Left hindlimb (tissue), 1 donor: ENCODE data around the gene SYPL1.

ENCODE experiments used
- DNase-seq: peaks from one replicate; pipeline ENCODE4 v3.0.0-alpha.2; 2018

The SYPL1 gene

DNA sequence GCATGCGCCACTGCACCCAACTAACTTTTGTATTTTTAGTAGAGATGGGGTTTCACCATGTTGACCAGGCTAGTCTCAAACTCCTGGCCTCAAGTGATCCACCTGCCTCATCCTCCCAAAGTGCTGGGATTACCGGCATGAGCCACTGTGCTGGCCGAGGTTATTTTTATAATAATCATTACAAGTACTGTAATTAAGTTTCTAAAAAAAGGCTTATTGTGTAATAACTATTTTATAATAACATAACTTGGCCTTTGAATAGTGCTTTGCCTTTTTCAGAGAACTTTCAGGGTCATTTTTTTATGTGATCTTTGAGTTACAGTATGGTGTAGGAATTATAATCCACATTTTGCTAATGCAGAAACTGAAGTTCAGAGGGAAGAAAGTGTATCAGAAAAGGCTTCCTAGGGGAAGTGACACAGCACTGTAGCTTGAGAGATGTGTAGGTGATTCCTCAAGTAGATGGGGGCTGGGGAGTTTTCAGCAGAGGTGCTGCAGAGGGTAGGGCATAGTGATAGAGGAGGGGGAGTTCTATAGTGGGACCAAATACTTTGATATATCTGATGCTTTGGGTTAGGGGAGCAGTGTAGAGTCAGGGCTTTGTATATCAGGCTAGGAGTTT is 9.2 kb upstream of the SYPL1 start:
- DNase-seq: no peak

DNA sequence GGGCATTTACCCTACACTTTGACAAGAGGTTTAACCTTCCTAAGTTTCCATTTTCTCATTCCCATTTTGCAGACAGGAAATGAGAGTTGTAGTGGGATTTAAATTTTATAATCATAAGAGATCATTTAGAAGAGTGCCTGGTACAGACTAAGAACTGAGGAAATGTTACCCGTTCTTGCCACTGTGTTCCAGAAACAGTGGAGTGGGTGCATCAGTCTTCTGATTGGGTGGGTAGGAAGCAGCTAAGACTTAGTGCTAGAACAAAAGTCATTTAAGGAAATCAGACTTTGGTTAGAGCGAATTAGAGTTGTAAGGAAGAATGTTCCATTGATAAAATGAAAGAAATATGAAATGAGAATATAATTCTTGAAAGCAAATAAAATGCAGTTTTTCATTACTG is 8.4 kb upstream of the SYPL1 start:
- no peak for DNase-seq

DNA sequence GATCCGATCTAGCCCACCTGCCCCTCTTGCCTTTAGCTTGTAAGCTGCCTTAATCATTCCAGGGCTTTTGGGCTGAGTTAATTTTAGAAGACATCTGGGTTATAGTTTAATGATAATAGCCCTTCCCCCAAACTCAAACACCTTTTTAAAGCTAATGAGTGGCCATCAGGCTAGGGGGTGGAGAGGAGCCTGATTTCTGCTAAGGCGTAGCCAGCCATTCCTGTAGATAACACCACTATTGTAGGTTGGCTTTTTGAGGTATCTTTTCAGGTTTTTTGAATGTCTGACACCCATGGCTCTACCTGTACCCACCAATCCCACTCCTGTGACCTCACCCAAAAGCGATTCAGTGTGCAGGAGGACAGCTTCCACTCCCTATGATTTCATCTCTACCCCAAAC is 7.6 kb upstream of the SYPL1 start:
- DNase-seq: no peak

DNA sequence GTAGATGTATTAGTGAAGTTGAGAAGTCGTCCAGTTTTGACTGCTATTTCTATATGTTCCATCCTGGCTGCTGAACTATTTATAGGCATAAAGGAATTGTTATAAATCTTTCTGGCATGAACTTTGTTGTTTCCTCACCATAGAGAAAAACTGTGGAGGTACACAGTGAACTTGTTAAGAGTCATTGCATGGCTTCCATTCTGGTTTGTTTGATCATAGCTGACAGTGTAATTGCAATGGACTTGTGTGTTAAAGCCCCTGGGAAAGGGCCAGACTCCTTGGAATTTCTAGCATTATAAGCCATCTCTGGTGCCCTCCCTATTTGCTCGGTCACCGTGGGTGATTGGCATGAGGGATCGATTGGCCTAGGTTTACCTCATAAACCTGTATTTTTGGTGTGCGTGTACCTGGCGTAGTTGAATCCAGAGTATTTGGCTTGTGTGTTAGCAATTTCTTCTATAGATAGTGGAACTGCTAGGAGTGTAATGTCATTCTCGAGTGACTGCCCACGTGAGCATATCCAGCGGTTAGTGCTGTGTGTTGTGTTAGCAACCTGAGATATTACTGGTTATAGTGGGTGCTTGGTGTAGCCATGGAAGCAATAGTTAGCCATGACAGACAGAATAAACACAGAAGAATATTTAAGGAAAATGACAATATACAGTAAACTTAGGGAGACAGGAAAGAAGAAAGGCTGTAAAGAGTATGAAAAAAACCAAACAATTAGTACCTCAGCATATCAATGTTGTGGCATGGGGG is 5.9 kb upstream of the SYPL1 start:
- DNase-seq: no peak

DNA sequence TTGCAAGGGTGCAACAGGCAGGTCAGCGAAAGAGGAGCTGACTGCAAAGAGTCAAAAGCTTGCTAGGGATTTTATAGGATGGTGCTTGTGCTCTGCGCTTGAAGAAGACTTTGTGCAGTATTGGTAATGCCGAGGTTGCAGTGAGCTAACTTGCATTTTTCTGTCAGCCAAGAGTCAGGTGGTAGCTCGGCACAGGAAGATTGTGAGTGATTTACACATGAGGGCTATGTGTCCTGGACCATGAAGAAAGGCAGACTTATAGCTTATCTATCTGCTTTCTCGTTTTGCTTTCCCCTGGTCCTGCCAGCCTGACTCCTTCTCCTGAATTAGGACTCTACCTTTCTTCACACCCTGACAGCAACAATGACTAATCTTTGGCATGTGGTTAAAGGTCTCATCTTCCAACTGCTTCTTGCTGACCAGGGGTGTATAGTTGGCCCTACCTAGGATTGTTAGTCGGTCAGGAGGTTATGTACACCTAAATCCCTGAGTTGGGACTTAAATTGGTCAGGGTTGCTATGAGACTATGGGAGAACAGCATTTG is 4.1 kb upstream of the SYPL1 start:
- DNase-seq: no peak

DNA sequence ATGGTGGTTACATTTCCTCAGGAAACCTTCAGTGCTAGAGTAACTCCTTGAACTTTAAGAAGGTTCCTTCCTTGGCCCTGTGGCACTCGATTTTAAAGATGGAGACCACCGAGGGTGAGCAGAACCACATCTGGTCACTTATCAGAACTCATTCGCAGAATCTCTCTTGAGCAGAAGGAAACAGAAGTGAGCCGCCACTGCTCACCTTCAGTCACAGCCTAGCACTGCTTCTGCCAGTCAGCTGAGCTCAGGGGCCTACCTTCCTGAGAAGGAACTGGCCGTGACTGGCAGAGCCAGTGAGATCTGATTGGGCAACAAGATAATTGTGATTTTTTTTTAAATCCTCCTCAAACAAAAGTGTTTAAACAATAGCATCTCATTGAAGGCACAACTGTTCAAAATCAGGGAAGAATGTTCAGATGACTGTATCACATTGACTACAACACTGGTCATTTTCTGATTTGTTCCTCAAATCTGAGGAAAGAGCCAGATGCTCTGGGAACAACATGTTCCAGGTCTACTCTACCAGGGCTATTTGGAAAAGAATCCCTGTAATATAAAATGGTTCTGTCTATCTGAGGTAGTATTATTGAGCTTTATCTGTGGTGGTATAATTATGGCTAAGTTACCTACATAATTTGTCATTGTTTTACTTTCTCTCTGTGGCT is 2.7 kb upstream of the SYPL1 start:
- no peak for DNase-seq

DNA sequence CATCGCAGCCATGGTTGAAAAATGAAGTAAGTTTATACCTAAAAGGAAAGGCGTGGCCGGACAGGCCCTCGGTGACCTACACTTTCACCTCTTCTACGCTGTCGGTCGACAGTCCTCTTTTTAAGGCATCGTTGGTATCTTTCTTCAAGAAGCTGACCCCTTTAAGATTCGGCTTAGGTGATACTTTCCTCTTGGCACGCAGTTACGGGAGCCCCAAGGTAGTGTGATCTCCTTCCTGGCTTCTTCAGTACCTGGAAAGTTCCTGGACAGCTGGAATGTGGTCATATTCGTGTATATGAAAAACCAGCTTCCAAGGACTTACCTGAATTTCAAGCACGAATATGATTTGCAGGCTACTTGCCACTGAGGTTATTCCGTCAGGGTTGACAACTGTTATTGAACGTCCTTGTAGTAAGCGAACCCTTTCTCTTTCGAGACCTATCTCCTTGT is 885 bp upstream of the SYPL1 start:
- no peak for DNase-seq

DNA sequence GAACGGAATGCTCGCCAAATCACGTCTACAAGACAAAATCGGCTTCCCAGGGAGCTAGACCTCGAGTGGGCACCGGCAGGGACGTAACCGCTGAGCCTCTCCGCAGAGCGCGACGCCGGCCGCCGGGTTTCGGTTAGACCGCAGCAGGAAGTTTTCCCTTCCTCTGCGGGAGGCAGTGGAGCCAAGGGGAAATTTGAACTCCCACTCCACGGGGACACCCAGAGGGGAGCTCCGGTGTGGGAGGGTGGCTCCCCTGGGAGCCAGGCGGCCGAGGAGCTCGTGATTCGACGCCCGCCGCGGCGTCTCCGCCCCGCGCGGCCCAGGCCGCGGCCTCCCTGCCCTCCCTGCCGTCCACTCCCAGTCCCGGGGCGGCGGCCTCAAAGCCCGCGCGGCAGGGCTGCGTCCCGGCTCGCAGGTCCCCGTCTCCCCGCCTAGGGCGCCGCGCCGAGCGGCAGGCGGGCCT is 426 bp downstream of the SYPL1 start:
- DNase-seq: no peak

DNA sequence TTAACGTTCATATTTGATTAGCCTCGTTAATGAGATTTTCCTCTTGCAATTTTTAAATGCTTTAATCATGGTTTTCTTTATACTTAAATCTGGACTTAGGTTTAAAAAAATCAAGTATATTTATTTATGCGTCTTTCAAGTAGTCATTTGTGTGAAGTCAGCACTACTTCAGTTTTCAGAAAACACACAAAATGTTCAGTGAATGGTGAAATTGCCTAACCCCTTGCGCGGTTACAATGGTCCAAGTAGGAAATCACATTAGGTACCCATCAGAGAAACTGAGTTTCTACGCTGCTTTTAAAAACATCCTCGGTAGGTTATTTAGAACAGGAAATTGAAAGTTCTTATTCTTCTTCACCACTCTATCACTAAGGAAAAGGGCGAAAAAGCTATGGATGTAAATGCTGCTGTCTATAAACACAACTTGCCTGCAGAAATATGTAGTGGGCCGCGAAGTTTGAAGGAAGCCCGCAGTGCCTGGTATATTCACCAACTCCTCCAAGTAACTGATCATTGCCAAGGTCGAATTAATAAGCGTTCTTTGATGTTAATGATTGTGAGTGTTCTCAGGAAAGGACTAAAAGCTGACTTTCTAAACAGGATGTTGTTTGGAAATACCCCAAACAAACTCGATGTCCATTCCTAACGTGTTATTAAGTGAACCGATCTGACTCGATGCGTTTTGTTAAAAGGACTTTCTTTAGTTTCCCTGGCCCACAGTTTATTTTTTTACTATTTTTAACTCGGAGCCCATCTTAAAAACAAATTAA is 1.0 kb downstream of the SYPL1 start:
- no peak for DNase-seq

DNA sequence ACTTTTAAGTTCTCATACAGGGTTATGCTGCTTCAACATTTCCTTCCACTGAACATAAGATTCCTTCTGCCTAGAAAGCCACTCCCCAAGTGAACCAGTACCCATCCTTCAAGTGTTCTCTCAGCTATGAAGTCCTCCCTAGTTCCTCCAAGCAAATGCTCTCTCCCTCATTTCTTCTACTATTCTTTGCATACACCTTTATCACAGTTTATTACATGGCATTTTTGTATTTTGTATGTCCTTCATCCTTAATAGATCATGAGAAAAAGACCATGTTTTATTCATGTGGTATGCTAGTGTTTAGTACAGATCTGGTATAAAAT is 1.9 kb downstream of the SYPL1 start:
- DNase-seq: no peak

DNA sequence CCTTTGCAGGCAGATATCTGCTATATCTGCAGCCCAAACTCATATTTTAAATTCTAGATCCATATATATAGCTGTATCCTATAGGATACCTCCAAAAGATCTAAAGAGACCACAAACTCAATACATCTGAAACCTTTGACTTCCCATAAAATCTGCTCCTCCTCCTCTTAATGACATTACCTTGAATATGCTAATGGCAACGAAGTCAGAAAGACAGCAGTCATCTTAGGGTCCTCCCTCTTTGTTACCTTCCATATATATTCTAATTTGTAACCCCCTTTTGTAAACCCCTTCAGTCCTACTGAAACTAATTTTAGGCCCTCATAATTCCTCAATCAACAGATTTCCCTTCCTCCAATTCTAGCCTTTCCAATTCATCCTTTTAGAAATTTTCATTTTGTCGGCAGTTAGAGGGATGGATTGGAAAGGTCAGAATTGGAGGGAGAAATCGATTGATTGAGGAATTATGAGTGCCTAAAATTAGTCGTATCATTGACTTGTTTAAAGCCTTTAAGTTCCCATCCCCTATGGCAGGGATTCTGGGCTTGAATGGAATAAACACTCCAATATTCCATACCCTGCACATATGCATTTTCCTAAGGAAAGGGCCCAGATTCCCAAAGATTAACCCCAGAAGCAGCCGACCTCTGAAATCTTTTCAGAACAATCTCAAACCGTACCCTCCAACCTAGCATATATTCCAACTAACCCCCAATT is 2.4 kb downstream of the SYPL1 start:
- DNase-seq: no peak

DNA sequence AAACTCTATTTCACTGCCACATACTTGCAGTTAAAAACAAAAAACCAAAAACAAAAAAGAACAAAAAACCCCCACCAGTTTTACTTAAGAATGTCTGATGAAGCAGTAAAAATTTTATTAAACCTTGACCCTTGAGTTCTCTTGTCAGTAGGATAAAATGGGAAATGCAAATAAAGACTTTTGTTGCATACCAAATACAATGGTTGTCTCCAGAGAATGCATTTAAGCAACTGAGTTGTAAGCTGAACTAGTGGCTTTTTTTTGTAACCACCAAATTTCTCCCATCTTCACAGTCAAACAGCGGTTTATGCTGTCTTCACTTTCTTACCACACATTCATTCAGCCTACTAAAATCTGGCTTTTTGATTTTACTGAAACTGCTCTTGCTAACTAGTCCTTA is 3.1 kb downstream of the SYPL1 start:
- DNase-seq: no peak

DNA sequence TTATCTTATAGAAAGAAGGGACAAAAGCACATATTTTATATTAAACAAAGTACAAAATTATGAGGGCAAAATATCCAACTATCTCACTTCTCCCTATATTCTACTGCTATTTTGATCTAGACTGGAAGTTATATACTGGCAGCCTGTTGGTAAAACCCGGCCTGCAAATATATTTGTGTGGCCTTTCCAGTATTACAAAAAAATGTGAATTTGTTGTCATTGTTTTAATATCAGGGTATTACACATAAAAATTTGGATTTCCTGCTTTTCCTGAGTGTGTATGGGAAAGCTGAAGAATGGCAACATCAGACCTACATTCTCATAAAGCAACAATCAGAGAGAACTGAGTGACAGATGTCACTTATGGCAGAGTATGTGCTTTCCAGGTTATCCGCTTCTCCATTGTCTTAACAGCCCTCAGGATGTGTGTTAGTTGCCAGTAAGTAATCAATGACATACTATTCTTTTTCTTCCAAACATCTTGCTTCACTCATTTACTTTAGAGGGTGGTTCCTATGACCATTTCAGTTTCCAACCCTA is 7.3 kb downstream of the SYPL1 start:
- no peak for DNase-seq

DNA sequence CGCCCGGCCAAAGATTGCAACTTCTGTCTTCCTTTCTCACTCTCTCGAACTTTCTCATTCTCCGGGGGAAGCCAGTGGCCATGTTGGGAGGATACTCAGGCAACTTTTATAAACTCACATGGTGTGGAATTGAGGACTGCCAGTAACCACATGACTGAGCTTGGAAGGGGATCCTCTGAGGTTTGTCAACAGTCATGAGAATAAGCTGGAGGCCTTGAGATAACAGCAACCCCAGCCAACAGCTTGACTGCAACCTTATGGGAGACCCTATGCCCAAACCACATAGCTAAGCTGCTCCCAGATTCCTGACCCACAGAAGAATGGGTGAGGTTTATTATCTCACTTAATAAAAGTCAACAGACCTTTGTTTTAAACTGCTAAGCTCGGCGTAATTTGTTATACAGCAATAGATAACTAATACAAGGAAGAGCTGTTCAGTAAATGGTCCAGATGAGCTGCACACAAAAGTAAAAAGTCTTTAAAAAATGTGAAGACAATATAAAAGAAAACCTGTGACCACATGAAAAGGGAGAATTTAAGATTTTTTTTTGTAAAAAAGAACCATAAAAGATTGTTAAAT is 9.6 kb downstream of the SYPL1 start:
- no peak for DNase-seq

DNA sequence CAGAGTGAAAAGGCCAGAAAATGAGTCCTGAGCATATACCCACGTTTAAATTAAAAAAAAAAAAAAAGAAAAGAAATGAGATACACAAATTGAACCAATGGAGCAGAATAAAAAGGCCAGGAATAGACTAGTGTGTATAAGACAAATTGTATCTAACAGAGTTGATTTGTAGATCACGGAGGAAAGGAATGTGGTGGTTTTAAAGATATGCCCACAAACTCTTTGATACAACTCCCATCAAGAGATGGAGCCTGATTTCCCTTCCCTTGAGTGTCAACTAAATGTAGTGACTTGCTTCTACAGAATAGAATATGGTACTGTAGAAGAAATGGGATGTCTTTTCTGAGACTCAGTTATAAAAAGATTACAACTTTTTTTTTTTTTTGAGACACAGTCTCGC is 10.4 kb downstream of the SYPL1 start:
- DNase-seq: no peak

DNA sequence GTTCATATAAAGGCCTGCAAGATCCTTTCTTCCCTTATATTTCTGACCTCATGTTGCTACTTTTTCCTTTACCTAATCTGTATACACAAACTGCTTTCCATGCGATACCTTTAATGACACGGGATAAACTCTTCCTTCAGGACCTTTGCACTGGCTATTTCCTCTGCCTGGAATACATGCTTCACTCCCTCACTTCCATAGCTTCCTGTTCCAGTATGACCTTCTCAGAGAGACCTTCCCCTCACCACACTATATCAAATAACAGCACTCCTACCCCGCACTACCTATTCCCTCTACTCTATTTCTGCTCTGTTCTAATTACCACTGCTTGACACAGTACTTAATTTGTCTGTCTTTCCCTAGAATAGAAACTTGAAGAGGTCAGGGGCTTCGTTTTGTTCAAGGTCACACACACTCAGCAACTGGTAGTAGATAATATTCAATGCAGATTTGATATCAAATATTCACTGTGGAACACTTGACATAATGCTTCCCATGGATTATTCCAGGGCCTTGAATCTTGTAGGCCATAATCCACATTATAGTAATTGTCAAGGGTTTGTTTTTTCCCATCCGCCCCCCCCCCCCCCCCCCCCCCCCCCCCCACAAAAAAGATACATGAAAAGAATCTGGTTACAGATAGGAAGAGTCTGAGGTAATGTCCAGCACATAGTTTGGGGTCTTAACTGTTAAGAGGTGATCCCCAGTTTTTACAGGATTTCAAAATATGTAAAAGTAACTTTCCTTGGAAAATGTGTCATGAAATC is 11.1 kb downstream of the SYPL1 start:
- no peak for DNase-seq

DNA sequence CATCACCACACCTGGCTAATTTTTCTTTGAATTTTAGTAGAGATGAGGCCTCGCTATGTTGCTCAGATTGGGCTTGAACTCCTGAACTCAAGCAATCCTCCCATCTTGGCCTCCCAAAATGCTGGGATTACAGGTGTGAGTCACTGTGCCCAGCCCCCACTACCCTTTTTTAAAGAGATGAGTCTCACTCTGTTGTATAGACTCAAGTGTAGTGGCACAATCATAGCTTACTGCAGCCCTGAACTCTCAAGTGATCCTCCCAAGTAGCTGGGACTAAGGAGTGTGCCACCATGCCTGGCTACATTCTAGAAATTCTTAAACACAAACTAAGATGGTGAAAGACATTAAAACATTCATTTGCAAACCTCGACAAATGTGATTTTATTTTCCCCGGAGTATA is 12.6 kb downstream of the SYPL1 start:
- no peak for DNase-seq

DNA sequence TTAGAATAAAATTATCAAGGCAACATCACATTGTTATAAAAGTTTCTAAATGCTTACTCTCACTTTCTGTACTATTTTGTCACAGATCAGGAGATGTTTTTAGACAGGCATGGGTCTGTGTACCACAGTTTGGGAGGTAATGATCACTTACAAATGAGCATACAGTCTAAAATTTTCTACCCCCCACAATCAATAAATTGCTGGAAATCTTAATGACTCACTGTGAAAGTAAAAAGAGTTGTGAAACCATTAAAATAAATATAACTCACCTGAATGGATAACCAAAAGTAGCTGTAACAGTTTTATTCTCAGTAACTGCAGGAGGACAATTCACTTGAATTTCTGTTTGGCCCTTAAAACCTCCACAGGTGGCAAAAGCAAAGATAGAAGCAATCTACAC is 13.2 kb downstream of the SYPL1 start:
- DNase-seq: no peak

DNA sequence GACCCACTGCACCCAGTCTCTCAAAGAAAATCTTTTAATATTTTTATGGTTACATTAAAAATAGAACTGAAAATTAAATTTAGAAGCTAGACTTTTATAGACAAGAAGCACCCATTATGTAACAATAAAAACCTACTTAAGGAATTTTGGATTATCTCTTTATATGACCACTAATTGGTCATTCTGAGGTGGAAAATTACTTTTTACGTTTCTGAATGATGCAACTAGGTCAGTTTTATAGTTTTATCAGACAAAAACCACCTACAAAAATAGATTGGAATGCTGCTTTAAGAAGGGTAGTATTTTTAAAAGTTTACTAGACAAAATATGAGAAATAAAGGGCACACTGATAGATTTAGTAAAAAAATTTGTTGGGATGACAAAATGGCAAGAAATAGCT is 16.5 kb downstream of the SYPL1 start:
- no peak for DNase-seq

DNA sequence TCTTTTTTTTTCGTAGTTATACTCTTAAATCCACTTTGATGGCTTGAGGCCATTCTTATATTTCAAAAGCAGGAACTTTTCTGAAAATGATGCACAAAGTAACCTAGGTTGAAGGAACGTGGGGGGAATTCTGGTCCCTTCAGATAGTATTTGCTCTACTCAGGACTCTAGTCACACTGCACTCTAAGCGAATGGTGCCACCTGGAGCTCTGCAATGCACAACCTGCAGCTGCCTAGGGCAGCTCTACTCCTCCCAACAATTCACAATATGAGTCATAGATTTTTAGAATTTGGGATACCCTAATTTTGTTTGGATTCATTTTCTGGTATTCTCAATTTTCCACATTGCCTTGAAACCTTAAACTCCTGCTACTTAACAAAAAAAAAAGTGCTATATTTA is 17.3 kb downstream of the SYPL1 start:
- DNase-seq: no peak

DNA sequence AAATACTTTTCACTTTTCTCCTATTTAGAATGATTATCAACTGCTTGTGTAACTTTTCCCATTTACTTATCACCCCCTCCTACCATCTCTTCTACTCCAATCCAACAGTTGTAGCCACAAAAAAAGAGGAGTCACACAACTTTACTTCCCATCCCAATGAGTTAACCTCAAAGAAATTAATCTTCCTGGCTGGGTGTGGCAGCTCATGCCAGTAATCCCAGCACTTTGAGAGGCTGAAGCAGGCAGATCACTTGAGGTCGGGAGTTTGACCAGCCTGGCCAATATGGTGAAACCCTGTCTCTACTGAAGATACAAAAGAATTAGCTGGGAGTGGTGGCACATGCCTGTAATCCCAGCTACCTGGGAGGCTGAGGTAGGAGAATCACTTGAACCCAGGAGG is 19.9 kb downstream of the SYPL1 start:
- DNase-seq: no peak
